ENCODE data around the gene CFB. TPM values are rescaled to one million over a fixed set of nuclear protein-coding genes. Genes with fewer than 3 reads are reported as not detected.

The CFB gene
- total RNA-seq, 3 donors from 2014 or later = 36.3 to 177 (median 130) TPM

GRCh38 chr6:31948753-31949413, 3.0 kb downstream of the CFB start:
- H3K9me3 ChIP-seq = no peaks in the 10 kb centered on the region
- no peaks in the 10 kb centered on the region for H3K36me3 ChIP-seq
- H3K27me3 ChIP-seq = no peaks in the 10 kb centered on the region
- TF ChIP-seq CTCF (IDR thresholded peaks at IDR 0.05) = no peak
- no peak for TF ChIP-seq POLR2A (IDR thresholded peaks at IDR 0.05)
- TF ChIP-seq POLR2AphosphoS5 (IDR thresholded peaks at IDR 0.05) = no peak
- H3K4me3 ChIP-seq = no peak overlapping the region
- H3K27ac ChIP-seq = peak overlapping the region in 1 of 2 donors; percentile 98
- H3K4me1 ChIP-seq = peaks cover 10 to 17% of the 10 kb centered on the region in 2 donors
- no peak for DNase-seq (ENCODE audit: low spot score in 2 of 2)
- intact Hi-C loops (cut with DNase I; ENCODE audit: low total_unique reads) = no loop called here

GRCh38 chr6:31949926-31950548, 4.1 kb downstream of the CFB start:
- TF ChIP-seq POLR2AphosphoS5 (IDR thresholded peaks at IDR 0.05) = no peak
- no peak for TF ChIP-seq POLR2A (IDR thresholded peaks at IDR 0.05)
- TF ChIP-seq CTCF (IDR thresholded peaks at IDR 0.05) = no peak
- no peak for DNase-seq (ENCODE audit: low spot score in 2 of 2)
- Histone ChIP-seq H3K4me1 (peaks cover 10 to 13% of the 10 kb centered on the region in 2 donors), H3K36me3 (no peaks in the 10 kb centered on the region), H3K27me3 (no peaks in the 10 kb centered on the region), H3K9me3 (no peaks in the 10 kb centered on the region), H3K27ac (peak overlapping the region in 1 of 2 donors; percentile 98), H3K4me3 (no peak overlapping the region)
- intact Hi-C loops (cut with DNase I; ENCODE audit: low total_unique reads) = loop anchor here (10.0 kb wide), 1 partner anchor 255 kb away; no protein-coding TSS in a partner anchor

GRCh38 chr6:31952140-31952805, 6.4 kb downstream of the CFB start:
- TF ChIP-seq POLR2A (IDR thresholded peaks at IDR 0.05) = no peak
- peak; percentile 47 to 70 (median 69) for TF ChIP-seq CTCF (IDR thresholded peaks at IDR 0.05)
- Histone ChIP-seq H3K4me3 (no peak overlapping the region), H3K4me1 (no peaks in the 10 kb centered on the region), H3K36me3 (no peaks in the 10 kb centered on the region), H3K9me3 (no peaks in the 10 kb centered on the region), H3K27me3 (no peaks in the 10 kb centered on the region), H3K27ac (peak overlapping the region; percentile 8 to 61)
- DNase-seq (ENCODE audit: low spot score in 2 of 2) = no peak
- intact Hi-C loops (cut with DNase I; ENCODE audit: low total_unique reads) = loop anchor here (2.0 to 10.0 kb wide), 2 partner anchors 55 to 257 kb away; partner anchors contain the start of gene EHMT2

GRCh38 chr6:31952890-31953289, 7.0 kb downstream of the CFB start:
- no peak for TF ChIP-seq POLR2AphosphoS5 (IDR thresholded peaks at IDR 0.05)
- no peak for TF ChIP-seq CTCF (IDR thresholded peaks at IDR 0.05)
- TF ChIP-seq POLR2A (IDR thresholded peaks at IDR 0.05) = no peak
- H3K9me3 ChIP-seq = no peaks in the 10 kb centered on the region
- H3K27ac ChIP-seq = peak overlapping the region; percentile 8 to 61
- H3K4me1 ChIP-seq = peaks cover 0 to 2% of the 10 kb centered on the region in 2 donors
- no peak for DNase-seq (ENCODE audit: low spot score in 2 of 2)
- intact Hi-C loops (cut with DNase I; ENCODE audit: low total_unique reads) = loop anchor here (2.0 to 10.0 kb wide), 2 partner anchors 56 to 258 kb away; partner anchors contain the start of gene EHMT2
- H3K27me3 ChIP-seq = no peaks in the 10 kb centered on the region
- no peaks in the 10 kb centered on the region for H3K36me3 ChIP-seq
- no peak overlapping the region for H3K4me3 ChIP-seq
